Caco-2 (cell line): ENCODE measurements around the gene STK40. TPM values are rescaled to one million over a fixed set of nuclear protein-coding genes. Genes with fewer than 3 reads are reported as not detected.

Experiments used
- BruUV-seq: library from RNA; stranded (reverse); fragments of 400-500 nt; replicated peaks from 2 replicates; lab custom pipeline; 2021; lab: Mats Ljungman, UMichigan
- CTCF ChIA-PET: fragments of 300-600 bp; sonication (Branson Sonifier 250); formaldehyde crosslinking; loops from one replicate; lab custom pipeline; 2022; ENCODE audit warnings: antibody characterized with exemption; lab: Charles Lee
- POLR2A ChIA-PET: fragments of 300-600 bp; sonication (Branson Sonifier 250); formaldehyde crosslinking; loops from one replicate; lab custom pipeline; 2022; ENCODE audit warnings: antibody characterized with exemption; lab: Charles Lee
- DNase-seq, 2 experiments: peaks; one replicate each; pipeline versions ENCODE4 v3.0.0 to v3.0.0-alpha.2; 2020 to 2022
- H3K27me3 ChIP-seq: replicated peaks from 2 replicates; pipeline ENCODE4 v1.6.0; 2011; ENCODE audit warnings: low read length; ENCODE audit not compliant: control insufficient read depth, insufficient read depth
- H3K36me3 ChIP-seq: 2 replicates; pipeline ENCODE4 v1.5.1; 2011; ENCODE audit warnings: low read length; ENCODE audit not compliant: control insufficient read depth, insufficient read depth
- H3K4me1 ChIP-seq: fragments of 250-450 bp; sonication (Bioruptor Pico); 2 replicates; pipeline ENCODE4 v1.5.1; 2020; ENCODE audit warnings: mild to moderate bottlenecking
- H3K4me3 ChIP-seq: 2 replicates; pipeline ENCODE4 v1.5.1; 2011; ENCODE audit warnings: low read depth, mild to moderate bottlenecking, control low read depth, low read length
- H3K9me3 ChIP-seq: fragments of 250-450 bp; sonication (Bioruptor Pico); 2 replicates; pipeline ENCODE4 v1.5.1; 2020; ENCODE audit warnings: mild to moderate bottlenecking, moderate library complexity
- H3K27ac Mint-ChIP-seq: one replicate; pipeline ENCODE4 v1.8.0; 2022; ENCODE audit warnings: mixed read lengths; ENCODE audit not compliant: unreplicated experiment
- H3K27me3 Mint-ChIP-seq: one replicate; pipeline ENCODE4 v1.8.0; 2022; ENCODE audit warnings: mixed read lengths; ENCODE audit not compliant: insufficient read depth, unreplicated experiment
- H3K36me3 Mint-ChIP-seq: one replicate; pipeline ENCODE4 v1.8.0; 2022; ENCODE audit warnings: mild to moderate bottlenecking, mixed read lengths; ENCODE audit not compliant: insufficient read depth, unreplicated experiment
- H3K4me1 Mint-ChIP-seq: one replicate; pipeline ENCODE4 v1.8.0; 2022; ENCODE audit warnings: low read depth, mixed read lengths; ENCODE audit not compliant: unreplicated experiment
- H3K4me3 Mint-ChIP-seq: one replicate; pipeline ENCODE4 v1.8.0; 2022; ENCODE audit warnings: mild to moderate bottlenecking, moderate library complexity, mixed read lengths; ENCODE audit not compliant: unreplicated experiment
- H3K9me3 Mint-ChIP-seq: one replicate; pipeline ENCODE4 v1.8.0; 2022; ENCODE audit warnings: mixed read lengths; ENCODE audit not compliant: unreplicated experiment
- CTCF ChIP-seq, 2 experiments: fragments of 200-600 bp in 1 of 2; IDR thresholded peaks; 1 replicate in 1 of 2; 2 replicates in 1 of 2; pipeline versions ENCODE4 v1.5.1 to v1.8.0; 2011 to 2022; ENCODE audit warnings: antibody characterized with exemption in 1 of 2, control low read depth in 1 of 2, inconsistent platforms in 1 of 2, low read depth in 1 of 2, low read length in 1 of 2, mild to moderate bottlenecking in 1 of 2, moderate library complexity in 1 of 2; ENCODE audit not compliant: insufficient read depth in 1 of 2, severe bottlenecking in 1 of 2, unreplicated experiment in 1 of 2
- intact Hi-C: fragments of 100-400 bp; cut with micrococcal nuclease; formaldehyde crosslinking; loops from one replicate; pipeline ENCODE4 v1.10.0; 2022; ENCODE audit not compliant: unreplicated experiment
- total RNA-seq: library from RNA; stranded (reverse); gene quantifications from 2 replicates; pipeline ENCODE4 v1.2.3, GENCODE V29; 2022

STK40 gene
- total RNA-seq, 1 experiment from 2014 or later, result 29.7 TPM

- H3K36me3 Mint-ChIP-seq, result peaks cover 85% of the 10 kb centered on the region
- H3K4me3 Mint-ChIP-seq, result peak overlapping the region; percentile 82
- peak overlapping the region; percentile 46 for H3K27ac Mint-ChIP-seq
- no peak for DNase-seq
- no peak overlapping the region for H3K4me3 ChIP-seq
- peaks cover under 1% of the 10 kb centered on the region for H3K4me1 Mint-ChIP-seq
- ChIA-PET CTCF (no interaction called here), POLR2A (interaction anchor here (1.8 kb wide), 1 partner anchor 19 kb away, joined by 9 read pairs; the partner anchor contains the start of gene EVA1B)
- no peaks in the 10 kb centered on the region for H3K9me3 ChIP-seq
- no peak for TF ChIP-seq CTCF (IDR thresholded peaks at IDR 0.05; ENCODE audit: insufficient read depth in 1 of 2, low read depth in 1 of 2, low read length in 1 of 2, severe bottlenecking in 1 of 2, unreplicated experiment in 1 of 2)
- H3K36me3 ChIP-seq, result peaks cover 1% of the 10 kb centered on the region
- H3K9me3 Mint-ChIP-seq, result no peaks in the 10 kb centered on the region
- no TSS peak for BruUV-seq
- H3K4me1 ChIP-seq, result peaks cover 10% of the 10 kb centered on the region
- H3K27me3 Mint-ChIP-seq, result no peaks in the 10 kb centered on the region
- intact Hi-C loops, result no loop called here
- H3K27me3 ChIP-seq, result no peaks in the 10 kb centered on the region
These were observed 80.5 kb downstream of the STK40 start for GRCh38 chr1:36304970-36305914.

- H3K27me3 ChIP-seq, result no peaks in the 10 kb centered on the region
- peaks cover 7% of the 10 kb centered on the region for H3K4me1 Mint-ChIP-seq
- no peaks in the 10 kb centered on the region for H3K27me3 Mint-ChIP-seq
- no peak overlapping the region for H3K27ac Mint-ChIP-seq
- BruUV-seq, result TSS peak; percentile 32
- no peak for TF ChIP-seq CTCF (IDR thresholded peaks at IDR 0.05; ENCODE audit: insufficient read depth in 1 of 2, low read depth in 1 of 2, low read length in 1 of 2, severe bottlenecking in 1 of 2, unreplicated experiment in 1 of 2)
- peaks cover 1% of the 10 kb centered on the region for H3K36me3 ChIP-seq
- CTCF ChIA-PET, result no interaction called here
- peaks cover 90% of the 10 kb centered on the region for H3K36me3 Mint-ChIP-seq
- intact Hi-C loops, result no loop called here
- POLR2A ChIA-PET, result no interaction called here
- no peaks in the 10 kb centered on the region for H3K9me3 Mint-ChIP-seq
- H3K4me1 ChIP-seq, result peaks cover 10% of the 10 kb centered on the region
- H3K4me3 Mint-ChIP-seq, result no peak overlapping the region
- DNase-seq, result no peak
- H3K9me3 ChIP-seq, result no peaks in the 10 kb centered on the region
- H3K4me3 ChIP-seq, result no peak overlapping the region
These were observed 81.2 kb downstream of the STK40 start for GRCh38 chr1:36304521-36304920.

GRCh38 chr1:36303650-36304360 lies 81.9 kb downstream of the STK40 start:
- no peaks in the 10 kb centered on the region for H3K9me3 ChIP-seq
- ChIA-PET POLR2A (no interaction called here), CTCF (no interaction called here)
- Mint-ChIP-seq H3K4me1 (peaks cover 7% of the 10 kb centered on the region), H3K36me3 (peaks cover 87% of the 10 kb centered on the region), H3K9me3 (no peaks in the 10 kb centered on the region), H3K27me3 (no peaks in the 10 kb centered on the region), H3K27ac (peak overlapping the region; percentile 67), H3K4me3 (no peak overlapping the region)
- intact Hi-C loops, result no loop called here
- no TSS peak for BruUV-seq
- H3K4me1 ChIP-seq, result peaks cover 10% of the 10 kb centered on the region
- no peak for DNase-seq
- no peak for TF ChIP-seq CTCF (IDR thresholded peaks at IDR 0.05; ENCODE audit: insufficient read depth in 1 of 2, low read depth in 1 of 2, low read length in 1 of 2, severe bottlenecking in 1 of 2, unreplicated experiment in 1 of 2)
- peaks cover 1% of the 10 kb centered on the region for H3K36me3 ChIP-seq
- H3K27me3 ChIP-seq, result no peaks in the 10 kb centered on the region
- no peak overlapping the region for H3K4me3 ChIP-seq
